Measurements from ENCODE around the gene PANK2.

- TF ChIP-seq CTCF (IDR thresholded peaks at IDR 0.05 in 2 of 3, conservative IDR thresholded peaks at IDR 0.05 in 1 of 3; ENCODE audit: borderline replicate concordance in 1 of 3, insufficient read depth in 1 of 3, low read depth in 2 of 3, low read length in 2 of 3) (no peak), TCF7L2 (IDR thresholded peaks at IDR 0.05; ENCODE audit: borderline replicate concordance, extremely low read depth, insufficient read depth, insufficient read length) (no peak), POLR2A (IDR thresholded peaks at IDR 0.05; ENCODE audit: borderline replicate concordance, extremely low read depth, insufficient read depth, insufficient read length) (no peak), JUND (IDR thresholded peaks at IDR 0.05) (no peak), POLR2AphosphoS5 (IDR thresholded peaks at IDR 0.05; ENCODE audit: low read depth, low read length) (no peak), ZNF274 (IDR thresholded peaks at IDR 0.05; ENCODE audit: low read depth, low read length) (no peak)
Measured at GRCh38 chr20:3940905-3941304, 51.7 kb downstream of the PANK2 start.
